HG03432 (cell line): Measurements from ENCODE around the gene KRTAP29-1.
"Not testable (repeated sequence)": the region's sequence is repeated elsewhere in the genome, so short reads cannot be mapped to it uniquely, and the experiment has no call there.

Source experiments
- ATAC-seq: cut with Tn5 transposase; IDR thresholded peaks from one replicate; pipeline ENCODE4 v1.9.1; 2021; ENCODE audit warnings: mild to moderate bottlenecking, moderate library complexity; ENCODE audit not compliant: unreplicated experiment

Gene KRTAP29-1

DNA sequence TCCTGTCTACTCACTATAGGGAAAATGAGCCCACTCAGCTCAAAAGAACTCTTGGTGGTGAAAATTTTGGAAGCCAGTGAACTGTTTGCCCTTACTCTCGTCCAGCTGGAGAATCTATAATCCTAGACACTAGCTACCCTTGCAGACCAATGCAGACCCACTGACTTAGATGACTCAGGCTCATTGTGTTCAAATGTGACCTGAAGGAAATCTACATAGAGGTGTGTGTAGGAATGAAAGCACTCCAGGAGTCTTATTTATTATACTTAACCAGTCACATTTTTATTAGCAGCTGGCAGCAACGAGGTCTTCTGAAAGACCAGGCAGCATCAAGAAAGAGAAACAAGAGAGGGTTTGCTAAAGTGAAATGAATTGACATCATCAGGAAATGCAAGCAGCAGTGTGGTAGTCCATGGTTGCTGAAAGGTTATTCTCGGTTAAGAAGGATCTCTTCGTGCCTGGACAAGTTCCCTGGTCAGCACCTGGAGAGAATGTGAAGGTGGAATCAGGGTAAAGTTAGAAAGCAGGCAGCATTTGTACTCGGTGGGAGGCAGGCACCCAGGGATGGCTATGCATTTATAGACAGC, 1.4 kb downstream of the KRTAP29-1 start:
- no peak for ATAC-seq

DNA sequence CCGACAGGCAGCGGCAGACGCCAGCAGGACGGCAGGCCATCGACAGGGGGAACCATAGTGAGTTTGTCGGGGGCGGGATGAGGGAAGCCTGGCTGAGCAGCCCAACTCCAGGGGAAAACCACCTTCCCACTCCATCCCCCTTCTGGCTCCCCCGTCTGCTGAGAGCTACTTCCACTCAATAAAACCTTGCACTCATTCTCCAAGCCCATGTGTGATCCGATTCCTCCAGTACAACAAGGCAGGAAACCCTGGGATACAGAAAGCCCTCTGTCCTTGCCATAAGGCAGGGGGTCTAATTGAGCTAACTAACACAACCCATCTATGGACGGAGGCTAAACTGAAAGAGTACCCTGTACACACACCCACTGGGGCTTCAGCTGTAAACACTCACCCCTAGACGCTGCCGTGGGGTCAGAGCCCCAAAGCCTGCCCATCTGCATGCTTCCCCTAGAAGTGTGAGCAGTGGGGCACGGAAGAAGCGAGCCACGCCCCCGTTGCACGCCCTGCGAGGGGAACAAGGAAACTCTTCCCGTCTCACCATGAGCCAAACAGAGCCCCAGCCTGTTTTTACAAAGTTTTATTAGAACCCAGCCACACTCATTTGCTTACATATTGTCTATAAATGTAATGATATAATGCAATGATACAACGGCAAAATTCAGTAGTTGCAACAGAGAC, 4.1 kb downstream of the KRTAP29-1 start:
- ATAC-seq = no peak

DNA sequence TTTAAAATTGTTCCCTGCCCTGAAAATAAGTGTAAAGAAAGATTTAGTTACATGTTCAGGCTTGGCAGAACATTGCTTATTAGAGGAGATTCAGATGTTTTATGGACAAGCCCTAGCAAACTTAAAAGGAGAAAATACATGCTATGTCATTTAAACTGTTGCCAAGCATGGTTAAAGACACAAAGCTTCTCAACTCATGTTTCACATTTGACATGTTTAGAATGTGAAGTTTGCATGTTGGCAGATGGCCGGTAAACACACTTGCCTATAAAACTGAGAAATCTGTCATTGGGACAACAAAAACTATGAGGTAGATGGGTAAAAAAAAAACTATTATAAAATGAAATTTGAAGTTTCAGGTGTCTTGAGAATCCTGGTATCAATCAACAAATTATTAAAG, 5.8 kb downstream of the KRTAP29-1 start:
- no peak for ATAC-seq

DNA sequence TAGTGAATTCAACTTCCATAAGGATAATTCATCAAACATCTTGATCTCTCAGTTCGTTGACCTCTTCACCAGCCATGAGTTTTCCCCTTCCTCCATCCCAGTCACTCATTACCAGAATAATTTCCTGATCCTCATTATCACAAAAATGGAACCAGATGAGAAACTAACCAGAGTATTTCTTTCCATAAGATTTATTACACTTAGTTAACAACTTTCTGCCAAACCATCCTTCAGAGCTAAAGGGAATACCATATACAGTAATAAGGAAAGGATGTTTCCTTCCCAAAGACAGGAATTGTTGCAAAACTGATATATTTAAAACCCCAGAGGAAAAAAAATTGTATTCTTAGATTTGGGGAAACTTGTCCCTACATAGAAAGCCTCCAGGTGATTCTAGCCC, 8.6 kb downstream of the KRTAP29-1 start:
- no peak for ATAC-seq

- no peak for ATAC-seq
These were observed 15.6 kb downstream of the KRTAP29-1 start for GRCh38 chr17:41287050-41287449.

DNA sequence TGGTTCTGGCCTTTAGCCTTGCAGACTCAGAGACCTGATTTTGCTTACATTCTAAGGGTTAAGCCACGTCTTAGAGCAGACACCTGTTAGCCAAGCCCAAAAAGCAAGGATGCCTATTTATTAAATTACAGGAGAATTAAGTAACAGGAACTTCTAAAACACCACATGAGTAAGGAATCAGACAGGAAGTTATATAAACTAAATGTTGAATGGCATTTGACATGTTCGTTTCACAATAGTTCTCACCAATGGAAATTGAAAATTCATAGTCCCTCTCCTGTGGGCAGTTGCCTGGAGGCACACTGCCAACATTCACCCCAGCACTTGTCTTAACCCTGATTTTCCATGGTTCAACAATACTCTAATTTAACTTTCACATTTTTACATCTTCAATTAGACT, 18.1 kb downstream of the KRTAP29-1 start:
- ATAC-seq = no peak

DNA sequence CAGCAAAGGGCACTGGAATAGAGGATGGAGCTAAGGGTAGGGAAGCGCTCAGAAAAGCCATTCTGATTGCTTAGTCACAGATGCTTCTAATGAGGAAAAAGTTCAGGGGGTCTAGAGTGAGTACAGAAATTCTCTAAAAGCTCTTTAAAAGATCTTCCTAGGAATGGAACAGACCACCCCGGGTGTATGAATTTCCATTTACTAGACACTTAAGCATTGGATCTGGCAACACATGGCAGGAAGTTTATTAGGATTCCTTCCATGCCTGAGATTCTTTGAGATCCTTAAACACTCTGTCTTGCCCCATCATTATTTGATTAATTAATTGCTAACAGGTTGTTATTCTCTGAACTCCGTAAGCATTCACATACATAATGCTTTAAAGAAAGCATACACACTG, 18.6 kb downstream of the KRTAP29-1 start:
- ATAC-seq = no peak

GRCh38 chr17:41278176-41278955, 24.3 kb downstream of the KRTAP29-1 start:
- no peak for ATAC-seq

DNA sequence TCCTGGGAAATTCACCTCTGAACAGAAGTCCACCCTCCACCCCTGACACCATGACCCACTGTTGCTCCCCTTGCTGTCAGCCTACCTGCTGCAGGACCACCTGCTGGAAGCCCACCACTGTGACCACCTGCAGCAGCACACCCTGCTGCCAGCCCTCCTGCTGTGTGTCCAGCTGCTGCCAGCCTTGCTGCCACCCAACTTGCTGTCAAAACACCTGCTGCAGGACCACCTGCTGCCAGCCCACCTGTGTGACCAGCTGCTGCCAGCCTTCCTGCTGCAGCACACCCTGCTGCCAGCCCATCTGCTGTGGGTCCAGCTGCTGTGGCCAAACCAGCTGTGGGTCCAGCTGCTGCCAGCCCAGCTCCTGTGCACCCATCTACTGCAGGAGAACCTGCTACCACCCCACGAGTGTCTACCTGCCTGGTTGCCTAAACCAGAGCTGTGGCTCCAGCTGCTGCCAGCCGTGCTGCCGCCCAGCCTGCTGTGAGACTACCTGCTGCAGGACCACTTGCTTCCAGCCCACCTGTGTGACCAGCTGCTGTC, 26.9 kb downstream of the KRTAP29-1 start, which contains the start of gene KRTAP9-7:
Gene KRTAP9-7, plus strand, starts transcription at position 51 of the 543 bp plus-strand sequence. Its CDS starts 0 bp downstream, at position 51.
- not testable (repeated sequence) for ATAC-seq

DNA sequence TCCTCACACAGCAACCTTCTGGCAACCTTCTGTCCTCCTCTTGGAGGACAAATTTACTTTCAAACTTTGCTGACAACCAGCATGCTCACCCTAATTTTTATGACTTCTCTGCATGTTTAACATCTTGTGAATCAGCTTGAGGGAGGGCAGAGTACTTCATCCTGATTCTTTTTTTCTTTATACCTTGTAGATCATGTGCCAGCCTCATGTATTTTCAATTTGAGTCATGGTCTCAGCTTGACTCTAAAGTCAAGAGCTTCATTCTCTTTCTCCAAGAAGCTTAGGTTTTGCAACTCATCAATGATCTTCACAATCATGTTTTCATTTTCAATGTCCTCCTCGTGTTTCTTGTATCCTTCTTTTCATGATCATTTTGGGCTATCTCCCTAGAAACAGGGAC, 30.8 kb downstream of the KRTAP29-1 start:
- ATAC-seq = no peak

- not testable (repeated sequence) for ATAC-seq
These were observed 31.3 kb downstream of the KRTAP29-1 start for GRCh38 chr17:41271323-41271722.

GRCh38 chr17:41267711-41268110, 34.9 kb downstream of the KRTAP29-1 start:
- no peak for ATAC-seq

- no peak for ATAC-seq
These were observed 37.6 kb downstream of the KRTAP29-1 start, which contains the start of gene KRTAP9-6 for GRCh38 chr17:41265078-41265477. KRTAP9-6 (plus strand) TSS chr17:41265378; CDS start chr17:41265378, 0 bp downstream.

DNA sequence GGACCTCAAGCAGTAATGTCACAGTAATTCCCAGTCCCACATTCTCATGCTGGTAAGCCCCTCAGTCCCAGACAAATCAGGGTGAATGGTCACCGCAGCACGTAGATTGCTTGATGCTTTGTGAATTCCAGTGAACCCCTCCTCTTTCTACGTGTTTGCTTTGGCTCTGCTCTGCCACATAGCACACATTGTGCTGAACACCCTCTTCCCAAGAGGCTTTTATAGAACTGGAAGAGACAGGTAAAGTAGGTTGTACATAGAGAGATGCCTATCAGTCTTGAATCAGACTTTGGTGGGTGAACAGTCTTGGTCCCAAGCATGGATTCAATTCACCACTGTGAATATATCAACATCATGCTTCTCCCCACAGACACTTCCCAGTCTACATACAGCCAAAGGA, 38.1 kb downstream of the KRTAP29-1 start:
- no peak for ATAC-seq

GRCh38 chr17:41263212-41263611, 39.4 kb downstream of the KRTAP29-1 start:
- no peak for ATAC-seq

DNA sequence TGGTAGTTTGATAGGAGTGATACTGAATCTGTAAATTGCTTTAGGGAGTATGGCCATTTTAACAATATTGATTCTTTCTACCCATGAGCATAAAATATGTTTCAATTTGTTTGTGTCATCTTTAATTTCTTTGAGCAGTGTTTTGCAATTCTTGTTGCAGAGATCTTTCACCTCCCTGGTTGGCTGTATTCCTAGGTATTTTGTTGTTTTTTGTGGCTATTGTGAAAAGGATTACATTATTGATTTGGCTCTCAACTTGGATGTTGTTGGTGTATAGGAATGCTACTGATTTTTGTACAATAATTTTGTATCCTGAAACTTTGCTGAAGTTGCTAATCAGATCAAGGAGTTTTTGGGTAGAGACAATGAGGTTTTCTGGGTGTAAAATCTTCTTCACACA, 44.2 kb downstream of the KRTAP29-1 start:
- ATAC-seq = no peak

GRCh38 chr17:41256291-41256685, 46.4 kb downstream of the KRTAP29-1 start:
- ATAC-seq = no peak

DNA sequence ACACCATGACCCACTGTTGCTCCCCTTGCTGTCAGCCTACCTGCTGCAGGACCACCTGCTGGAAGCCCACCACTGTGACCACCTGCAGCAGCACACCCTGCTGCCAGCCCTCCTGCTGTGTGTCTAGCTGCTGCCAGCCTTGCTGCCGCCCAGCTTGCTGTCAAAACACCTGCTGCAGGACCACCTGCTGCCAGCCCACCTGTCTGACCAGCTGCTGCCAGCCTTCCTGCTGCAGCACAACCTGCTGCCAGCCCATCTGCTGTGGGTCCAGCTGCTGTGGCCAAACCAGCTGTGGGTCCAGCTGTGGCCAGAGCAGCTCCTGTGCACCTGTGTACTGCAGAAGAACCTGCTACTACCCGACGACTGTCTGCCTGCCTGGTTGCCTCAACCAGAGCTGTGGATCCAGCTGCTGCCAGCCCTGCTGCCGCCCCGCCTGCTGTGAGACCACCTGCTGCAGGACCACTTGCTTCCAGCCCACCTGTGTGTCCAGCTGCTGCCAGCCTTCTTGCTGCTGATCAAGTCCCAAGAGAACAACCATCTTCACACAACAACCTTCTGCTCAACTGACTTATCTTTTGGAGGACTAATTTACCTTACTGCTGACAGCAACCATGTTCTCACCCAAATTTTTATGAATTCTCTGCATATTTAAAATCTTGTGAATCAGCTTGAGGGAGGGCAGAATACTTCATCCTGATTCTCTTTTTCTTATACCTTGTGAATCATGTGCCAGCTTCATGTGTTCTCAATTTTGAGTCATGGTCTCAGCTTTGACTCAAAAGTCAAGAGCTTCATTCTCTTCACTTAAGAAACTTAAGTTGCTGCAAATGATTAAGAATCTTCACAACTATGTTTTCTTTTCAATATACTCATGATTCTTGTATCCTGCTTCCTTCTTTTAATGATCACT, 47.0 kb downstream of the KRTAP29-1 start, which contains the start of gene KRTAP9-9:
Gene KRTAP9-9, plus strand, starts transcription at position 4 of the 910 bp plus-strand sequence.
- not testable (repeated sequence) for ATAC-seq

DNA sequence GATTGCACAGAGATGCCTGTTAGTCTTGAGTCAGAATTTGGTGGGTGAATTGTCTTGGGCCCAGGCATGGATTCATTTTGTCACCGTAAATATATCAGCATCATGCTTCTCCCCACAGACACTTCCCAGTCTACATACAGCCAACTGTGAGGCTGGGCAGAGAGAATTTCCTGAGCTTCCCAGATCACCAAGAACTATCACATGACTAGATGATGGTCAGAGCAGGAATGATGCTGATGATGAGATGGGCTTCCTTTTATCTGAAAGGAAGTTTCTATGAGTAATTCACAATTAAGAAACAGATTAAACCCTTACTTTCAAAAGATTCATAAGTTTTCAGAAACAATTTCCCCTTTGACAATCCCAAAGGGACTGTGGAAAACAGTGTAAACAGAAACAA, 47.8 kb downstream of the KRTAP29-1 start:
- ATAC-seq = no peak
